ENCODE measurements around the gene ALG9. TPM values are rescaled to one million over a fixed set of nuclear protein-coding genes. Genes with fewer than 3 reads are reported as not detected.

The ALG9 gene
- polyA plus RNA-seq, 5 donors = 37.1 to 54.3 (median 44.7) TPM

Other genes with a start within 250 kb of the ALG9 start
- 10 to 100 TPM; 20.6 to 32.4 (median 27.8) TPM for gene PPP2R1B, start 105.2 kb downstream of the ALG9 start, polyA plus RNA-seq (ENCODE audit: insufficient read depth in 1 of 5, insufficient read length in 5 of 5, low replicate concordance in 1 of 5)
- gene FDXACB1, start 7.6 kb upstream of the ALG9 start, polyA plus RNA-seq (ENCODE audit: insufficient read depth in 1 of 5, insufficient read length in 5 of 5, low replicate concordance in 1 of 5) = 1 to 10 TPM; 4.5 to 5.7 (median 4.6) TPM
- gene CFAP68, start 8.0 kb upstream of the ALG9 start, polyA plus RNA-seq (ENCODE audit: insufficient read depth in 1 of 5, insufficient read length in 5 of 5, low replicate concordance in 1 of 5) = 10 to 100 TPM; 40.0 to 45.6 (median 42.4) TPM
- gene CRYAB, start 40.2 kb upstream of the ALG9 start, polyA plus RNA-seq (ENCODE audit: insufficient read depth in 1 of 5, insufficient read length in 5 of 5, low replicate concordance in 1 of 5) = 10 to 100 TPM; 26.1 to 60.8 (median 30.9) TPM
- 10 to 100 TPM in 1 of 5 donors, 1 to 10 TPM in 4; 2.1 to 10.9 (median 5.3) TPM for gene HSPB2, start 41.2 kb upstream of the ALG9 start, polyA plus RNA-seq (ENCODE audit: insufficient read depth in 1 of 5, insufficient read length in 5 of 5, low replicate concordance in 1 of 5)
- 10 to 100 TPM in 3 of 5 donors, 1 to 10 TPM in 2; 7.0 to 12.3 (median 11.5) TPM for gene C11orf52, start 47.3 kb upstream of the ALG9 start, polyA plus RNA-seq (ENCODE audit: insufficient read depth in 1 of 5, insufficient read length in 5 of 5, low replicate concordance in 1 of 5)
- gene DIXDC1, start 65.8 kb upstream of the ALG9 start, polyA plus RNA-seq (ENCODE audit: insufficient read depth in 1 of 5, insufficient read length in 5 of 5, low replicate concordance in 1 of 5) = 10 to 100 TPM; 16.4 to 29.5 (median 25.3) TPM
- gene DLAT, start 153.8 kb upstream of the ALG9 start, polyA plus RNA-seq (ENCODE audit: insufficient read depth in 1 of 5, insufficient read length in 5 of 5, low replicate concordance in 1 of 5) = 10 to 100 TPM; 28.4 to 35.6 (median 34.3) TPM
- gene PIH1D2, start 202.4 kb upstream of the ALG9 start, polyA plus RNA-seq (ENCODE audit: insufficient read depth in 1 of 5, insufficient read length in 5 of 5, low replicate concordance in 1 of 5) = 10 to 100 TPM in 1 of 5 donors, 1 to 10 TPM in 4; 6.5 to 11.2 (median 8.7) TPM
- 10 to 100 TPM; 39.9 to 64.6 (median 53.5) TPM for gene NKAPD1, start 202.7 kb upstream of the ALG9 start, polyA plus RNA-seq (ENCODE audit: insufficient read depth in 1 of 5, insufficient read length in 5 of 5, low replicate concordance in 1 of 5)
- gene TIMM8B, start 215.2 kb upstream of the ALG9 start, polyA plus RNA-seq (ENCODE audit: insufficient read depth in 1 of 5, insufficient read length in 5 of 5, low replicate concordance in 1 of 5) = 10 to 100 TPM; 56.4 to 74.3 (median 62.1) TPM
- gene SDHD, start 215.3 kb upstream of the ALG9 start, polyA plus RNA-seq (ENCODE audit: insufficient read depth in 1 of 5, insufficient read length in 5 of 5, low replicate concordance in 1 of 5) = 100 to 1,000 TPM; 114 to 145 (median 120) TPM

All from right lung (tissue), 5 donors.